CD4-positive, alpha-beta T cell treated with Interleukin-6 at 100 ng/mL for 8 hours (primary cell): ENCODE data around the gene AP3S1.
A peak's percentile ranks its signal among the peaks of the same experiment; 100 is the strongest.
"Not testable (repeated sequence)": the region's sequence is repeated elsewhere in the genome, so short reads cannot be mapped to it uniquely, and the experiment has no call there.

Experiments used
- DNase-seq: peaks from one replicate; pipeline ENCODE4 v3.0.0-alpha.2; 2020; ENCODE audit warnings: mixed read lengths, low spot score

The AP3S1 gene

GRCh38 chr5:115841382-115842088 lies at the start of gene AP3S1, which contains the start of gene ATG12:
TSS of gene AP3S1 (plus strand) at chr5:115841935. CDS start at chr5:115842038, 103 bp downstream.
TSS of gene ATG12 (minus strand) at chr5:115841565. CDS start at chr5:115841552, 13 bp downstream.
- DNase-seq: peak; percentile 85

DNA sequence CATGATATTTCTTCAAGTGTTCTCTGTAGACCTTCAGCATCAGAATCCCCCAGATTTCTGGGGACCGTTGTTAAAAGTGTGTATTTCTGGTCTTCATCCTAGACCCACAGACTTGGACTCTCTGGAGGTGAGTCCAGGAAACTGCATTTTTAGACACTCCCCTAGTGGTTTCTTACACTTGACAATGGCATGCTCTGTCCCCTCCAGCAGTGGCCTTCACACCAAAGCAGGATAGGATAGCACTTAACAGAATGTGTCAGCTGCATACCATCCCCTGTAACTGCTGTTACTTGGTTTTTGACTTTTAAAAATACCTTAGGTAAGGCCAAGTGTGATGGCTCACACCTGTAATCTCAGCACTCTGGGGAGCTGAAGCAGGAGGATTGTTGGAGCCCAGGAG lies 46.0 kb upstream of the AP3S1 start:
- DNase-seq: no peak

GRCh38 chr5:115796656-115797055 lies 45.1 kb upstream of the AP3S1 start:
- no peak for DNase-seq

DNA sequence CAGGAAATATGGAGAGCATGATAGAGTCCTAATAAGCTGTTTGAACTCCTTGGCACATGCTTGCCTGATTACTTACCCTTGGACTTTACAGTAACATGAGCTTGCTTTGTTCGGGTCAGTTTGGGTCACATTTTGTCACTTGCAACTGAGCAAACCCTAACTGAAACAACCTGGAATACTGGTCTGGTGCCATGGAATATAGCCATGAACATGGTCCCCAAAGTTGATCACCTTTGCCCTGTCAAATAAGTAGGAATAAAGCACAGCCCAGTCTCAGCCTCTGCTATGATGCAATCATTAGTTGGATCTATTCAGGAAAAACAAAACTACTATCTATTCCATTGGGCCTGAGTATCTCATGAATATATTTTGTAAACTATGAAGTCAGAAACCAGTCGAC lies 43.5 kb upstream of the AP3S1 start:
- no peak for DNase-seq

GRCh38 chr5:115800108-115800507 lies 41.6 kb upstream of the AP3S1 start:
- no peak for DNase-seq

- no peak for DNase-seq
These were observed 40.6 kb upstream of the AP3S1 start for GRCh38 chr5:115801152-115801551.

GRCh38 chr5:115801984-115802383 lies 39.8 kb upstream of the AP3S1 start:
- no peak for DNase-seq

- no peak for DNase-seq
These were observed 34.6 kb upstream of the AP3S1 start for GRCh38 chr5:115806986-115807653.

- DNase-seq: no peak
These were observed 34.1 kb upstream of the AP3S1 start for GRCh38 chr5:115807654-115808052.

DNA sequence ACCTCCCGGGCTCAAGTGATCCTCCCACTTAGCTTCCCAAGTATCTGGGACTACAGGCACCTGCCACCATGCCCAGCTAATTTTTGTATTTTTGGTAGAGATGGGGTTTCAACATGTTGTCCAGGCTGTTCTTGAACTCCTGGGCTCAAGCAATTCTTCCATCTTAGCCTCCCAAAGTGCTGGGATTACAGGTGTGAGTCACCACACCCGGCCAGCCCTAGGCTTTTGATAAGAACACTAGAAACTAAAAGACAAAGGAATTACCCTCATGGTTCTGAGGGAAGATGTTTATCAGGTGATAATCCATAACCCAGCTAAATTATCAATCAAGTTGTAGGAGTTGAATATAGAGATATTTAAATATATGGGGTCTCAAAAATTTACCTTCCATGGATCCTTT lies 33.7 kb upstream of the AP3S1 start:
- not testable (repeated sequence) for DNase-seq

- DNase-seq: no peak
These were observed 31.8 kb upstream of the AP3S1 start for GRCh38 chr5:115809946-115810345.

- DNase-seq: no peak
These were observed 31.0 kb upstream of the AP3S1 start for GRCh38 chr5:115810761-115811160.

- DNase-seq: no peak
These were observed 30.3 kb upstream of the AP3S1 start for GRCh38 chr5:115811406-115811805.

- no peak for DNase-seq
These were observed 29.4 kb upstream of the AP3S1 start for GRCh38 chr5:115812372-115812771.

DNA sequence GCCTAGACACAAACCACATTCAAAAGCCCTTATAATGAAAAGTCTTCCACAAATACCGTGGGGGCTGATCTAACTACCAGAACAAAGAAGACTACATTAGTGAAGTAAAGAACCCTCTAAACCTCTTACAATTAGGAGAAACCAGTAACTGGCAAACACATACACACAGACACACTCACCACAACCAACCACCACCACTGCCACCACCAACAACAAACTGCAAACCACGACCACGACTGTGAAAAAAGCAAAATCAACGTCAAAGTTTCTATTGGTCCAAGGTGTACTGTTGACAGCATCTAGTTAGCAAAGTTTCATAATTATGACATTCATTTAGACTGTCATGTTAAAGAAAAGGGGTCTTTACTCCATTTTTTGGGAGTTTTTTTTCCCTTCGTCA lies 28.0 kb upstream of the AP3S1 start:
- no peak for DNase-seq

GRCh38 chr5:115815006-115815692 lies 26.6 kb upstream of the AP3S1 start:
- no peak for DNase-seq

DNA sequence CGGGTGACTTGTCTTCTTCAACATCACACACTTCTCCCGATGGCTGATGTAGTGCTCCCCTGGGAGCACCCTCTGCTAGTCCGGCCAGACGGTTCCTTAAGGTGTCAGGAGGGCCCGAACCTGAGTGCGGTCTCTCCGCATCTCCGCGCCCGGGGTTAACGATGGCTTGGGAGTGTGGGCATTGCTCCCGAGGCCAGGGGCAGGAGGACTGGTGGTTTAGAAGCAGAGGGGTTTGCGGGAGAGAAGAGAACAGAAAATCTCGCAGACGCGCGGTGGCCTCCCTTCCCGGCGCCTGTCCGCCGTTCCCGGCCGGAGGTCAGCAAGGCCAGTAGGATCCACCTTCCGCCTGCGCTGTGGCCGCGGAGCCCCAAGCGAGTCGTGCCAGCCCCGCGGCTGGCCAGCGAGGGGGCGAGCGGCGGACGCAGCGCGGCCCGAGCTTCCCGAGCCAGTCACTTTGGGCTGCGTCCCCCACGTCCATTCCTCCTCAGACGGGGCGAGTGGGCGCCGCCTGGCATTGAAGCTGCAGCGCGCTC lies 26.0 kb upstream of the AP3S1 start:
- DNase-seq: no peak

DNA sequence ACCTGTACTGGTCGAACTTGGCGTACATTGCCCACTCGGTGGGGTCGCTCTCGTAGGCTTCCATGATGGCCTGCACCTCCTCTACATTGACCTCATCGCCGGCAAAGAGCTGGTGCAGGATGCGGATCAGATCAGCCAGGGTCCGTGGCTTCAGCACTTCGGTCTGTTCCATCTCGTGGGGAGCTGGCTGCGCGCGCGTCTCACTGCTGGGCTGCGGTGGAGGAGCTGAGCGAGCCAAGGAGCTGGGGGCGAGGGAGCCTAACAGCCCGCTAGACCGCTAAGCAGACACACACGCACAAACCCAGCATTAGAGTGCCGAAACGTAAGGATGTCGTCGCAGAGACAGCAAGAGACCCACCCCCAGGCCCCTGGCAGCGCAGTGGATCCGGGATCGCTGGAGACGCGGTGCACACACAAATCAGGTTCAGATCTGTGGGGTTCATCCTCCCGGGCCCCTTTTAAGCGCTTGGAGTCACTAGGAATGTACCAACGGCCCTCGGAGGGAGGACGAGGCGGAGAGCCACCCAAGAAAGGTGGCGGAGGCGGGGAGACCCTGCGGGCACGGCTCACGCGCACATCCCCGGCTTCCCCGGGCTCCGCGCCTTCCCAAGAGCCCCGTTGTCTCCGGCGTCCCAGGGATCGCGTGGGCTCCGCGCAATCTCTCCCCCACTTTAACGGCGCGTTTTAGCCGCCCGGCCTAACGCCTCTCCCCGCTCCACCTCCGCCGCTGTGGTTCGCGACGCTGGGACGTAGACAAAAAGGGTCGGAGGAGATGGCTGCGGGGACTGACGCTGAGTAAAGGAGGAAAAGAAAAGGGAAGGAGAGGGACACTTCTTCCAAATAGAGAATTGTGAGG lies 25.3 kb upstream of the AP3S1 start, which contains the start of gene CDO1:
TSS of gene CDO1 (minus strand) at position 434 of the 856 bp plus-strand sequence. CDS start at position 172, 262 bp downstream.
- DNase-seq: no peak

- DNase-seq: no peak
These were observed 24.3 kb upstream of the AP3S1 start for GRCh38 chr5:115817386-115817785.

DNA sequence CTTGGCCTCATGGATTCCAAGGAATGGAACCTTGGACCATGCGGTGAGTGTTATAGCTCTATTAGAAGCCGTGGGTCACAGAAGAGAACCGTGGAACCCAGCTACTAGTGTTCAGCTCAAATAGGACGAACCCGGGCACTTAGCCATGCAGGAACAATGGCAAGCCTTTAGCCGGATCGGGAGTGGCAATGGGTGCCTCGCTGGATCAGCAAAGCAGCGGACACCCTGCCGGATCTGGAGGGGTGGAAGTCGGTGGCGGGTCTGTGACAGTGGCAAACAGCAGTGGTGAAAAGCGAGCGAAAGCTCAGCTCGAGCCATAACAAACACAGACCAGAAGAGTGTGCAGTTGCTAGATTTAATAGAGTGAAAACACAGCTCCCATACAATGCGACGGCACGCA lies 22.9 kb upstream of the AP3S1 start:
- DNase-seq: no peak

DNA sequence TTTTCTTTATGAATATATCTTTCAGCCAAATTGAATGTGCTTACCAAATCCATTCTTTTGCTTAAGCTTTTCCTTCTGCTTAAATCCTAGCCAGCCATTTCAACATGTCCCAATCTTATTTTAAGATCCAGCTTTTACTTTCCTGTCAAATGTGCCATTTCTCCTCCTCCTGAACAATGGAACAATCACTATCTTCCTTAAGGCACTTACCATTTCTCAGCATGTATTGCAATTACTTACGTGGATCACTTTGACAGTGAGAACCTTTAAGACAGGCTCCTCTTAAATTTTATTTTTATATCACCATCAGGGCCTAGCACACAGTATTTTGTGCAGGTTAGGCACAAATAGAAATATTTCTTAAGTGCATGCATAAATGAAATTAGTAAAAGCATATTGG lies 20.9 kb upstream of the AP3S1 start:
- no peak for DNase-seq

GRCh38 chr5:115824983-115825382 lies 16.8 kb upstream of the AP3S1 start:
- DNase-seq: not testable (repeated sequence)
